ENCODE measurements around the gene FBXO33. TPM values are rescaled to one million over a fixed set of nuclear protein-coding genes. Genes with fewer than 3 reads are reported as not detected.

Gene FBXO33
- total RNA-seq, 4 donors from 2014 or later = 12.3 to 15.8 (median 13.1) TPM

DNA sequence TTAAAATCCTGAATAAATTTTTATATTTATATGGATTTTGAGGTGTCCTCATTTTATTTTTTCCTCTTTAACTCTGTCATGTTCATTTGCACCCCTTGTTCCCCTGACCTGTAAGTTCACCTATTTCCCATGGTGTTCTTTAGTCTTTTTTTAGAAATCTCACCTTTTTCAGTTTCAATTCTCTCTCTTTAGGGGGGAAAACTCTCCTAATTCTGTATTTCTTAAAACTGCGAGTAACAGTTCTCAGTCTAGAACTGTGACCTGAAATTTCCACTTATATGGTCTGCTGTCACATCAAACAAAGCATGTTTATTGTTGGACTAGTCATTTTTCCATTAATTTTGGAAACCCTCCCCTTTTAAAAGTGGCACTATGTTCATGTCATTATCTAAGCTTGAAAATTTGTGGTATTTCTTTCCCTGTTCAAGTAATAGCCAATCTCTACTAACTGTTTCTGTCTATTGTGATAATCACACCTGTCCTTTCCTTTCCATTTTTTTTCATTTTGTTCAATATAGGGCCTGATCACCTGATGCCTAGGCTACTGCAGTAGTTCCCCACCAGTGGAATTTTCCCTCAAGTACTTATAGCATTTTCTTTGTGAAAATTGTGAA, 14.0 kb upstream of the FBXO33 start:
- TF ChIP-seq, protein P1, sequence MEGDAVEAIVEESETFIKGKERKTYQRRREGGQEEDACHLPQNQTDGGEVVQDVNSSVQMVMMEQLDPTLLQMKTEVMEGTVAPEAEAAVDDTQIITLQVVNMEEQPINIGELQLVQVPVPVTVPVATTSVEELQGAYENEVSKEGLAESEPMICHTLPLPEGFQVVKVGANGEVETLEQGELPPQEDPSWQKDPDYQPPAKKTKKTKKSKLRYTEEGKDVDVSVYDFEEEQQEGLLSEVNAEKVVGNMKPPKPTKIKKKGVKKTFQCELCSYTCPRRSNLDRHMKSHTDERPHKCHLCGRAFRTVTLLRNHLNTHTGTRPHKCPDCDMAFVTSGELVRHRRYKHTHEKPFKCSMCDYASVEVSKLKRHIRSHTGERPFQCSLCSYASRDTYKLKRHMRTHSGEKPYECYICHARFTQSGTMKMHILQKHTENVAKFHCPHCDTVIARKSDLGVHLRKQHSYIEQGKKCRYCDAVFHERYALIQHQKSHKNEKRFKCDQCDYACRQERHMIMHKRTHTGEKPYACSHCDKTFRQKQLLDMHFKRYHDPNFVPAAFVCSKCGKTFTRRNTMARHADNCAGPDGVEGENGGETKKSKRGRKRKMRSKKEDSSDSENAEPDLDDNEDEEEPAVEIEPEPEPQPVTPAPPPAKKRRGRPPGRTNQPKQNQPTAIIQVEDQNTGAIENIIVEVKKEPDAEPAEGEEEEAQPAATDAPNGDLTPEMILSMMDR (IDR thresholded peaks at IDR 0.05) = no peak
- H3K4me3 ChIP-seq (ENCODE audit: low read depth, poor library complexity, severe bottlenecking) = no peak overlapping the region
- intact Hi-C loops (cut with DNase I; ENCODE audit: low total_unique reads) = no loop called here
- 92 to 93% methylated on average over 1 of the region's 1 CpG for WGBS, 2 donors
- DNase-seq (ENCODE audit: low spot score in 2 of 2) = no peak

DNA sequence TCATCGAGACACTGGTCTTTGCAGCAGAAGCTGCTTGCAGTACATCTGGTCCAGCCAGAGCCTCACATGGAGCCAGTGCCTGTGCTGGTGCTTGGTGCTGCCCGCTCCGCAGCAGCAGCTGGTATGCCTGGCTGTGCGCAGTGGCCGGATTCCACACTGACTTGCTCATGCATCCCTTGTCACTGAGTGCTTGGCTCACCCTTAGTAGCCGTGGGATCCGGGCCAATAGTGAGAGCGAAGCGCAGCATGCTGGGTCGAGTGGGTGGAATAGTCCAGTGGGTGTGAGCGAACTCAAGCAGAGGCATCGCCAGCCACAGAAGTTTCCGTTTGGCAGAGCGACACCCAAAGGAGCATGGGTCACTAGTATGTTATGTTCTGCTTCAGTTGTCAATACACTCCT, 10.1 kb upstream of the FBXO33 start:
- H3K4me3 ChIP-seq (ENCODE audit: low read depth, poor library complexity, severe bottlenecking) = no peak overlapping the region
- no peak for TF ChIP-seq POLR2A (IDR thresholded peaks at IDR 0.05)
- TF ChIP-seq, protein P1 (IDR thresholded peaks at IDR 0.05) = no peak
- 91 to 92% methylated on average over 14 of the region's 14 CpGs for WGBS, 2 donors
- no peak for DNase-seq (ENCODE audit: low spot score in 2 of 2)
- intact Hi-C loops (cut with DNase I; ENCODE audit: low total_unique reads) = no loop called here

DNA sequence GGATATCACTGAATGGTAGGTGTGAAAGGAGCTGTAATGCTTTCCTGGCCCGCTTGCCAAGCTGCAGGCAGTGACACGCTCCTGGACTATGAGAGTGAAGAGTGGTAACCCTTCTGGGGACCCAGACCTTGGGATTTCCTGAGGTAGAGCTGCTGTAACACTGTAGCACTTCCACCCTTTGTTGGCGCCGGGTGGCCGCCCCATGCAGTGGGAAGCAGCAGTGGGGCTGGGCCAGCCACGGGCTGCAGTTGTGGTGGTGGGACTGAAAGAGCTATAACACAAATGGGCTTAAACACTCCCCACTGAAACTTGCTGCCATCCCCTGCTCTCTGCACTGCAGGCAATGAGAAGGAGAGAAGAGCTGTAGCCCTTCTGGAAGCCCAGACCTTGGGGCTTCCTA, 9.6 kb upstream of the FBXO33 start:
- DNase-seq (ENCODE audit: low spot score in 2 of 2) = no peak
- intact Hi-C loops (cut with DNase I; ENCODE audit: low total_unique reads) = no loop called here
- TF ChIP-seq, protein P1 (IDR thresholded peaks at IDR 0.05) = no peak
- no peak for TF ChIP-seq POLR2A (IDR thresholded peaks at IDR 0.05)
- no peak overlapping the region for H3K4me3 ChIP-seq (ENCODE audit: low read depth, poor library complexity, severe bottlenecking)
- 93 to 98% methylated on average over 5 to 6 of the region's 6 CpGs for WGBS, 2 donors

DNA sequence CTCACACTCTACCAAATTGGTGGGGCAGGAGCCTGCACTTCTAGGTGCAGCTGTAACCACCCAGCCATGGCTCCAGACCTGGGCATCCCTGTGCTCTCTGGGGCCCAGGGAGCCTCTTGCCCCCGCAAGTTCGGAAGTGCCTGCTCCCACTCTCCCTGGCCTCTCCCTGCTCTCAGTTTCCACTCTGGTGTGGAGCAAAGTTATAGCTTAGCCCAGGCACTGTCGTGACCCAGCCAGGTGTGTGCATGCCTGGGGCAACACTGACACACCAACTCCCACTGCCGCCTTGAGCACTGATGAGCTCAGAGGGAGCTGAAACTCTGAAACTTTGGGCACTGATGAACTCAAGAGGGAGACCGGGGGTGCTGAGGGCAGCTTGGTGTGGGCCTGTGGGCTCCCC, 8.7 kb upstream of the FBXO33 start:
- intact Hi-C loops (cut with DNase I; ENCODE audit: low total_unique reads) = no loop called here
- TF ChIP-seq POLR2A (IDR thresholded peaks at IDR 0.05) = no peak
- TF ChIP-seq, protein P1 (IDR thresholded peaks at IDR 0.05) = no peak
- WGBS, 2 donors = 87 to 96% methylated on average over 3 of the region's 5 CpGs
- DNase-seq (ENCODE audit: low spot score in 2 of 2) = no peak
- H3K4me3 ChIP-seq (ENCODE audit: low read depth, poor library complexity, severe bottlenecking) = no peak overlapping the region

DNA sequence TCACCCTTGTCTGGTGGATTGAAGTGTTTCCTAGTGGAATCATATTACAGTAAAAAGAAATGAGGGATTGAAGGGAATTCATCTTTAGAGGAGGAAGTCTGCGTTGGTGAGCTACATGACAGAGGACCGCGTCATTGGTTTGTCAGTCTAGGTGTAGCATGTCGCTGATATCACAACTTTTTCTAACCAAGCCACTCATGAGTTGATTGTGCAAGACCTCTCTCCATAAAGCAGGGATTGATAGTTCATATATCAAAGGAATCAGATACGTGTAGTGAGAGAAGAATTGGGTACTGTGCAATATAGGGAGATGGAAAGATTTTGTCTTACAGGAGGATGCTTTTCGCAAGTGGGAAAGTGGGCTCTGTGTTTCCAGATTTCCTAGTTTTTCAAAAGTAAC, 3.0 kb upstream of the FBXO33 start:
- no peak for DNase-seq (ENCODE audit: low spot score in 2 of 2)
- WGBS, 2 donors = 85 to 87% methylated on average over 6 of the region's 6 CpGs
- no peak overlapping the region for H3K4me3 ChIP-seq (ENCODE audit: low read depth, poor library complexity, severe bottlenecking)
- intact Hi-C loops (cut with DNase I; ENCODE audit: low total_unique reads) = loop anchor here (10.0 kb wide), 1 partner anchor 330 kb away; the partner anchor contains the start of gene SEC23A
- TF ChIP-seq POLR2A (IDR thresholded peaks at IDR 0.05) = no peak
- TF ChIP-seq, protein P1 (IDR thresholded peaks at IDR 0.05) = no peak

DNA sequence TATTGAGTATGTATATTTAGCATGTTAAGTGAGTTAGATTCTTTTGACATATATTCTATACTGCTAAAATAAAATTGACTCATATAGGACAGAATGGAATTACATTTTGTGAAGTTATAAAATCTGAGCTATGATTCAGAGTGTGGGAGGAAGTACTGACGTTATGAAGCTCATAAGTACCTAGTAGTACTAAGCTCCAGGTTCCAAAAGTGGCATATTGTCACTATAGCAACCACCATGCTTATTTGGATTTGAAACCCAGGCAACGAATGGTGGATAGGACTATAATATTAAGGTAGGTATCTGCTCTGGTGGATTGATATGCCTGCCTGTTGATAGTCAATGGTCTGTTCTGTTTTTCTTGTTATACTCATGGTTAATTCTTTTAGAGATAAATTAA, 2.2 kb upstream of the FBXO33 start:
- intact Hi-C loops (cut with DNase I; ENCODE audit: low total_unique reads) = loop anchor here (10.0 kb wide), 1 partner anchor 330 kb away; the partner anchor contains the start of gene SEC23A
- no peak for DNase-seq (ENCODE audit: low spot score in 2 of 2)
- no peak overlapping the region for H3K4me3 ChIP-seq (ENCODE audit: low read depth, poor library complexity, severe bottlenecking)
- TF ChIP-seq, protein P1 (IDR thresholded peaks at IDR 0.05) = no peak
- TF ChIP-seq POLR2A (IDR thresholded peaks at IDR 0.05) = no peak
- WGBS, 2 donors = 53 to 66% methylated on average over 2 of the region's 2 CpGs
